Left lung (tissue), 10 donors: ENCODE measurements around the gene ARPP19. TPM values are rescaled to one million over a fixed set of nuclear protein-coding genes. Genes with fewer than 3 reads are reported as not detected.

ENCODE experiments used
- ATAC-seq: fragments of 200-7000 bp; cut with Tn5 transposase; one replicate; pipeline ENCODE4 v1.9.1; 2020; ENCODE audit warnings: moderate library complexity
- DNase-seq, 4 donors: peaks; one replicate each; pipeline ENCODE4 v3.0.0-alpha.2; 2013 to 2020
- H3K27ac ChIP-seq, 2 donors: fragments of 200-600 bp; sonication (generic) in 1 of 2; one replicate each; pipeline versions ENCODE4 v1.5.0 to v1.8.0; 2020 to 2021
- H3K27me3 ChIP-seq, 2 donors: fragments of 200-600 bp; sonication (generic) in 1 of 2; one replicate each; pipeline versions ENCODE4 v1.5.0 to v1.8.0; 2020 to 2021
- H3K36me3 ChIP-seq, 2 donors: fragments of 200-600 bp; sonication (generic) in 1 of 2; one replicate each; pipeline versions ENCODE4 v1.5.0 to v1.8.0; 2020 to 2021
- H3K4me1 ChIP-seq, 2 donors: fragments of 200-600 bp; one replicate each; pipeline ENCODE4 v1.8.0; 2021
- H3K4me3 ChIP-seq, 2 donors: fragments of 200-600 bp; sonication (generic) in 1 of 2; one replicate each; pipeline versions ENCODE4 v1.5.0 to v1.8.0; 2020 to 2021; ENCODE audit warnings: mild to moderate bottlenecking in 1 of 2
- H3K9me3 ChIP-seq, 2 donors: fragments of 200-600 bp; sonication (generic) in 1 of 2; one replicate each; pipeline versions ENCODE4 v1.5.0 to v1.8.0; 2020 to 2021
- CTCF ChIP-seq, 2 donors: fragments of 200-600 bp; sonication (generic) in 1 of 2; IDR thresholded peaks; one replicate each; pipeline versions ENCODE4 v1.5.0 to v1.8.0; 2021; ENCODE audit warnings: antibody characterized with exemption in 2 of 2
- intact Hi-C, 2 donors: fragments of 100-400 bp; cut with DNase I; formaldehyde crosslinking; loops; one replicate each; pipeline versions ENCODE4 v1.11.2 to v1.14.2; 2022
- polyA plus RNA-seq, 6 donors: library from polyadenylated mRNA; unstranded; fragments of 120-200 nt; gene quantifications; one replicate each; pipeline ENCODE4 v1.2.1, GENCODE V29; 2013; ENCODE audit not compliant: insufficient read length in 6 of 6
- total RNA-seq, 2 donors: library from RNA; stranded (reverse); fragmentation: NEBNext Ultra II Directional; extraction: Animal tissue kit (Norgen Biotek cat#: 25700); gene quantifications; one replicate each; pipeline ENCODE4 v1.2.1, GENCODE V29; 2021
- donor health status: DM: no; HTN: yes; CAD: no.
- donor health status: DM: no; HTN: no; CAD: no.

Gene ARPP19
- total and polyA plus RNA-seq, 8 donors = 96.3 to 158 (median 110) TPM

- Histone ChIP-seq H3K27me3 (peaks cover 0 to 1% of the 10 kb centered on the region in 2 donors), H3K9me3 (no peaks in the 10 kb centered on the region), H3K4me1 (peaks cover 4 to 54% of the 10 kb centered on the region in 2 donors), H3K36me3 (no peaks in the 10 kb centered on the region), H3K27ac (peak overlapping the region in 1 of 2 donors; percentile 39), H3K4me3 (no peak overlapping the region)
- ATAC-seq = peak; percentile 59
- intact Hi-C loops = no loop called here
- no peak for TF ChIP-seq CTCF (IDR thresholded peaks at IDR 0.05)
- no peak for DNase-seq
These were observed 45.6 kb downstream of the ARPP19 start for GRCh38 chr15:52523192-52523591.

GRCh38 chr15:52521682-52522081 lies 47.1 kb downstream of the ARPP19 start:
- TF ChIP-seq CTCF (IDR thresholded peaks at IDR 0.05) = no peak
- intact Hi-C loops = no loop called here

GRCh38 chr15:52520421-52520820 lies 48.4 kb downstream of the ARPP19 start:
- no peak for DNase-seq
- peaks cover 4 to 48% of the 10 kb centered on the region in 2 donors for H3K4me1 ChIP-seq
- no peak overlapping the region for H3K27ac ChIP-seq
- no peaks in the 10 kb centered on the region for H3K36me3 ChIP-seq
- intact Hi-C loops = no loop called here
- no peaks in the 10 kb centered on the region for H3K27me3 ChIP-seq
- no peak for TF ChIP-seq CTCF (IDR thresholded peaks at IDR 0.05)
- H3K4me3 ChIP-seq = no peak overlapping the region
- no peaks in the 10 kb centered on the region for H3K9me3 ChIP-seq
- ATAC-seq = no peak

More at GRCh38 chr15:52521682-52522081, 47.1 kb downstream of the ARPP19 start:
- Histone ChIP-seq H3K4me1 (peaks cover 4 to 48% of the 10 kb centered on the region in 2 donors), H3K27me3 (no peaks in the 10 kb centered on the region), H3K27ac (no peak overlapping the region), H3K4me3 (no peak overlapping the region), H3K9me3 (no peaks in the 10 kb centered on the region), H3K36me3 (no peaks in the 10 kb centered on the region)
- DNase-seq (no peak), ATAC-seq (no peak)

- no peaks in the 10 kb centered on the region for H3K36me3 ChIP-seq
- H3K4me3 ChIP-seq = no peak overlapping the region
- peak overlapping the region in 1 of 2 donors; percentile 49 for H3K27ac ChIP-seq
- no peak for DNase-seq
- intact Hi-C loops = no loop called here
- H3K9me3 ChIP-seq = no peaks in the 10 kb centered on the region
- ATAC-seq = no peak
- H3K27me3 ChIP-seq = no peaks in the 10 kb centered on the region
- TF ChIP-seq CTCF (IDR thresholded peaks at IDR 0.05) = no peak
- peaks cover 4 to 38% of the 10 kb centered on the region in 2 donors for H3K4me1 ChIP-seq
These were observed 50.1 kb downstream of the ARPP19 start for GRCh38 chr15:52518487-52519371.

GRCh38 chr15:52517014-52517413 lies 51.8 kb downstream of the ARPP19 start:
- Histone ChIP-seq H3K4me1 (peaks cover 0 to 25% of the 10 kb centered on the region in 2 donors), H3K4me3 (no peak overlapping the region), H3K27me3 (no peaks in the 10 kb centered on the region), H3K9me3 (no peaks in the 10 kb centered on the region), H3K27ac (no peak overlapping the region), H3K36me3 (no peaks in the 10 kb centered on the region)
- ATAC-seq = no peak
- intact Hi-C loops = no loop called here
- DNase-seq = no peak
- TF ChIP-seq CTCF (IDR thresholded peaks at IDR 0.05) = no peak
